GM18508 (cell line): ENCODE data around the gene STAC.
"Not testable (repeated sequence)": the region's sequence is repeated elsewhere in the genome, so short reads cannot be mapped to it uniquely, and the experiment has no call there.

Experiments
- ATAC-seq: cut with Tn5 transposase; IDR thresholded peaks from one replicate; pipeline ENCODE4 v1.9.1; 2021; ENCODE audit warnings: moderate number of reproducible peaks; ENCODE audit not compliant: insufficient read depth, unreplicated experiment

Gene STAC

DNA sequence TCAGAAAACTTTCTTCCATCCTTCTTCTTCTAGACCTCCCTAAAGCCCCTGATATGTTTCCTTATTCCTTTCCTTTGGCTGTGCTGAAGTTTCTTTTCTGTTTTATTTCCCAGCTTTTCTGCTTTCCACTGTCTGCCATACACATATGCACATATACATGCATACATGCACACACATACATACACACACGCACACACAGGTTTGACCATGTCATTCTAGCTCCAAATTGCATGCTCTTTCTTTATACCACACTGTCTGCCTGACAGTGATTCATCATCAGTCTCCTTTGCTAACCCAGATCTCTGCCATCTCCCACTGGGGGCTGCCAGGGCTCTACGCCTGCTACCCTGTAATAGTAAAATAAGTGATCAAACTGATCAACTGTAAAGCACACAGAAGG, 181.3 kb downstream of the STAC start:
- ATAC-seq = no peak

DNA sequence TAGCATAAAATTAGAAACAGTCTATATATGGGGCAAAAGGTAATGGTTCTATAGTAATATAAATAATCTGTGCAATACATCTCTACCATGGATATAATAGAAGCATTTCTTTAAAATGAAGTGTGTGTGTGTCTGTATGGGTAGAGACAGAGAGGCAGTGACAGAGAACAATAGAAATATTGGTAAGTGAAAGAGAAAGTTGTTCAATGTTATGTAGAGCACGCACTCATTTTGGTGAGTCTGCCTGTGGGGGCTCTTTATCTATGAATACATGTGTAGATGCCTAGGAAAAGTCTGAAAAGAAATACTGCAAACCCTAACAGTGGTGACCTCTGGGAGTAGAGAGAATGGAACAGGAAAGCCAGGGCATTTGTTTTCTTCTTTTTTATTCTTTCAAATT, 182.6 kb downstream of the STAC start:
- ATAC-seq = no peak

DNA sequence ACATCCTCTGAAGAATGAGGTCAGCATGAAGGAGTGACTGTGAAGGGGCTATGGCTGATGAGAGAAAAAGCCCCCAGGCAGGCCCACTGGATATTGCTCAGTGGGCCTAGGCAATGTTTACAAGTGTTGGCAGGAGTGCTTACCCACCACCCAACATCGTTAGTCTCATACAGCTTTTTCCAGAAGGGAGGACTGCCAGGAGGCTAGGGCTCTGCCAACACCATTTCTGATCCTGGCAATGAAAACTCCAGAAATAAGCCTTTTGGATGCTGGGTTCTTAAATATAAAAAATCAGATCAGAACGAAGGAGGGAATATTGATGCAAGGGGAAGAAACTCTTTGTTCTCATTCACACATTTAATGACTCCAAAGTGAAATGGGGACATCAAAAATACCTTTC, 194.9 kb downstream of the STAC start:
- ATAC-seq = no peak

DNA sequence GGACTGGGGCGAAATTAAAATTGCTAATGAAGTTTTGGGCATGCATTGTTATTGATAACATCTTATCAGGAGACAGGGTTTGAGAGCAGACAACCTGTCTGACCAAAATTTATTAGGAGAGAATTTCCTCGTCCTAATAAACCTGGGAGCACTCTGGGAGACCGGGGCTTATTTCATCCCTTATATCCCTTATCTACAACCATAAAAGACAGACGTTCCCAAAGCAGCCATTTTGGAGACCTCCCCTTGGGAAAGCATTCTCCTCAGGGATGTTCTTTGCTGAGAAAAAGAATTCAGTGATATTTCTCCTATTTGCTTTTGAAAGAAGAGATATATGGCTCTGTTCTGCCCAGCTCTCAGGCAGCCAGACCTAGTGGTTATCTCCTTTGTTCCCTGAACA, 198.1 kb downstream of the STAC start:
- not testable (repeated sequence) for ATAC-seq

DNA sequence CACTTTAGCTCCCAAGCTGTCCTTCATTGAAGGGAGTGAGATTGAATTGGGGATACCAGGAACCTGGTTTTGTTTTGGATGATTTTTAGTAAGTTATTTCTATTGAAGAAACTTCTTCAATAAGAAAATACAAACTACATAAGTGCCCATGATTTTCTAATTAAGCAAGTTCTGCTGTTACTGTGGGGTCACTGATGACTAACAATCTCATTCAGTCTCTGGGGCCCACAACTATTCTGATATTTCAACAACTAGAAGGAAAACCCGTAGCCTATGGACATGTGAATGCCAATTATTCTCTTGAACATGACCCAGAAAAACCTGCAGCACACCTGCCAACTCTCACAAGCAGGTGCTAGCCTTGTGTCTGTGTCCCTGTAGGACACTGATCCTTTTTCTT, 199.4 kb downstream of the STAC start:
- ATAC-seq = no peak

DNA sequence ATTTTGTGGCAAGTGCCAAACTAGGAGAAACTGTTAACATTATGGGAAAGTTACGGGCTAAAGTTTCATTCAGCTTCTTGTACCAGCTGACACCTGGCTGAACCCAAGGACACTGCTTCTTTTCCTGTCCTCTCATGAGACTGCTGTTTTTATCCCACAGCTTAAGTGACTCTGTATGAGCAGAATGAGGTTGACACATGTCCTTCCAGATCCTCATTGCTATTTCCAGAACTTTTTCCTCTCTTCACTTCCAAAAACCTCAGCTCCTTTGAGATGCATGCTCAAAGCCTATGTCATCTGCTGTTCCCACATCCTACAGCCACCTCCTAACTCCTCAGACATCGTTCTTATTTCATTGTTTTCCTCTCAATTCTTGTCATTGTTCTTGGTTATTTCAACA, 200.4 kb downstream of the STAC start:
- no peak for ATAC-seq

DNA sequence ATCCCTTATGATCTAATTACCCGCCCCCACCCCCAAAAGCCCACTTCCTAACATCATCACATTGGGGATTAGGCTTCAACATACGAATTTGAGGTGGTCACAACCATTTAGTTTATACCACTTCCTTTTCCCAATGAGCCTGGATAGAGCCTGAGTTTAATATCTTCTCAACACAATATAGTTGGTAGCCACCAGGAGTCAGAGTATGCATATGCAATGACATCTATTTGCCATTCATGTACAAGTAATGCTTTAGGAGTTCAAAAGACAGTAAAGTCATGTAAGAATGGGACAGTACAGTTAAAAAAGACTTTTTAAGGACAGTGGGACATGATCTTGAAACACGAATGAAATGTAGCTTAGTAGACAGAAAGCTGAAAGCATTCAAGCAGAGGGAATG, 211.7 kb downstream of the STAC start:
- ATAC-seq = no peak

DNA sequence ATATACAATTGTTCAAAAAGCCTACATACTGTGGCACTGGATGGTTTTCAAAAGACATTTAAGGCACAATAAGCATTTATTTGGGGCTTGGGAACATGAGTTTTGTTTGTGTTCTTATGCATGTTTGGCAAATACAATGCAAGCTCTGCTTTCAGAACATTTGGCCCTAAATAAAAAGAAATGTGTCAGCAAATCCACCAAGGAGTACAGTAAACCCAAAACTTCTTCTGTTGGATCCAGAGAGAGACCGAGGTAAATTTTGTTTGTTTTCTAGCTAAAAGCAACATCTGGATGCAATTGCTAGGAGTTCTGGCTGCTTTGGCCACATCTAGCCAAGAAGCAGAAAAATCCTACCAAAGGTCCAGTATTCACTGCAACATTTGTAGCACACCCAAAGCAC, 215.2 kb downstream of the STAC start:
- ATAC-seq = no peak

DNA sequence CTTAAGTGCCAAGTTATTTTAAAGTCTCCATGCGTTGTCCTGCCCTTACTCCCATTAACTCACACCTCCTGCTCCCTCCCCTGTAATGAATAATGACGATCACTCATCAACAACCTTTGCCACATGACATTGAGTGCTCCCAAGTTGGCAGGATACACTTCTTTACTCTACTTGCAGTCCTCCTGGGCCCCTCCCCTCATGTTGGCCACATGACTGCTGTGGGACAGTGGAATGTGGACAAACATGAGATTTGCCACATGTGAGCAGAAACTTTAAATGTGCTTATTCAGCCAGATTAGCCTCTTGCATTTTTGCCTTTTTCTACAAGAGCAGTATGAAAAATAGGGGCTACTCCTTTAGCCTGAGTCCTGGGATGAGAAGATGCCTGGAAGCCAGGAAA, 216.1 kb downstream of the STAC start:
- no peak for ATAC-seq

DNA sequence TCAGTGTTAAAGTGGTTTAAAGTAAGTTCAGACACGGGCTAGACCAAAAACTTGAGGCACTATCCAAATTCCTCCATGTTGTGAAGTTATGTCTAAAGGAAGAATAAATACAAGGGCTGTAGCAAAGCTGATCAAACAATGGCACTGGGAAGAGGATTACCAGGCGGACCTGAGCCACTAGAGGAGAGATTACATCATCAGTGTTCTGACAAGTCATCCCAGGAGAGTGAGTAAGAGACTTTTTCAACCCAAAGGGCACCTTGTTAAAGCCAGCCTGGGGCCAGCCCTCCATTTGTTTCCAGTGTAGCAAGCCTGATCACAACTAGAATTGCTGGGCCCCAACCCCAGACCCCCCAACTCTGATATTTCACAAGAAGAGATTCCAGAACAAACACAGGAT, 217.1 kb downstream of the STAC start:
- ATAC-seq = no peak
